ENCODE measurements around the gene PAXX. TPM values are rescaled to one million over a fixed set of nuclear protein-coding genes. Genes with fewer than 3 reads are reported as not detected.

PAXX gene
- total RNA-seq, 1 donor from 2014 or later, result 26.9 TPM

- ATAC-seq, result peak; percentile 0
- DNase-seq (ENCODE audit: missing footprints), result no peak
- intact Hi-C loops (cut with DNase I), result loop anchor here (1.0 kb wide), 2 partner anchors 27 to 128 kb away; partner anchors contain the start of gene PHPT1
Measured at GRCh38 chr9:136977649-136978072, 14.6 kb upstream of the PAXX start.

DNA sequence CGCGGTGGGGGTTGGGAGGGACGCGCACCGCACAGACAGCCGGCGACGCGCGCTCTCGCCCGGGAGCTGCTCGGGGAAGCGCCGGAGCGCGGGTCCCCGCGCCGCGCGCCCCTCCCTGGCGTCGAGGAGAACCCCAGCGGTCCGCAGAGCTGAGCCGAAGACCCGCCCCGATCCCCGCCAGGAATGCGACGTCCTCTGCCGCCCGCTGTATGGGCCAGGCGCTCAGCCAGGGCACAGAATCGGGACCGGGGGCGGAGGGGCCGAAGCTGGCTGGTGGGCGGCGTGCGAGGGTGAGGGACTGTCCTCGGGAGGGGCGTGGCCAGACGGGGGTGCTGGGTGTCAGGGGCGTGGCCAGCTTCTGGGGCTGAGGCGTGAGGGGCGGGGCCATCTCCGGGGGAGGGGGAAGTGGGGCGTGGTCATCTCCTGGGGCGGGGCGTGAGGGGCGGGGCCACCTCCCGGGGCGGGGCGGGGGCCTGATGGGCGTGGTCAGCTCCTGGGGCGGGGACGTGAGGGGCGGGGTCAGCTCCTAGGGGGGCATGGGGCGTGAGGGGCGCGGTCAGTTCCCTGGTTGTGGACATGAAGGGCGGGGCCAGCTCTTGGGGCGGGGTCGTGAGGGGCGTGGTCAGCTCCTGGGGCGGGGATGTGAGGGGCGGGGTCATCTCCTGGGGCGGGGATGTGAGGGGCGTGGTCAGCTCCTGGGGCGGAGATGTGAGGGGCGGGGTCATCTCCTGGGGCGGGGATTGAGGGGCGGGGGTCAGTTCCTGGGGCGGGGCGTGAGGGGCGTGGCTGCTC, 14.0 kb upstream of the PAXX start:
- ATAC-seq, result peak; percentile 53
- DNase-seq (ENCODE audit: missing footprints), result peak; percentile 91
- intact Hi-C loops (cut with DNase I), result loop anchor here (1.0 kb wide), 1 partner anchor 28 kb away; no protein-coding TSS in a partner anchor

DNA sequence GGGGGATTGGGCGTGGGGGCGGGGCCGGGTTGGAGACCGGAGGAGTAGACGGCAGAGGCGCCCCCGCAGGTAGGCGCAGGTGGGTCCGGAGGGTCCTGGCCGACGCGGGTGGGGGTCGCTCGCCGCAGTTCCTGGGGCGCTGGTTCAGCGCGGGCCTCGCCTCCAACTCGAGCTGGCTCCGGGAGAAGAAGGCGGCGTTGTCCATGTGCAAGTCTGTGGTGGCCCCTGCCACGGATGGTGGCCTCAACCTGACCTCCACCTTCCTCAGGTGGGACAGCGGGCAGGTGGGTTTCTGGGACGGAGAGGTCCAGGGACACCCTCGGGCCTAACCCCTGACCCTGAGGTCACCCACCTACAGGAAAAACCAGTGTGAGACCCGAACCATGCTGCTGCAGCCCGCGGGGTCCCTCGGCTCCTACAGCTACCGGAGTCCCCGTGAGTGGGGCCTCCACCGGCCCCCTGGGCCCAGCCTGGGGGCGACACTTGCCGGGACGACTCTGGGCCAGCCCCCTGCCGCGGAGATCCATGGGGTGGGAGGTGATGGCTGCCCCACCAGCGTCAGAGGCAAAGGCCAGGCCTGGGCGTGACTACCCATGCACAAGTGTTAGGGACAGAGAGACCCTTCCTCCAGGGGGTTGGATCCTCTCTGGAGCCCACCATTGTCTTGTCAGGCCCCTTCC, 13.2 kb upstream of the PAXX start:
- no peak for ATAC-seq
- DNase-seq (ENCODE audit: missing footprints), result no peak
- intact Hi-C loops (cut with DNase I), result loop anchor here (1.0 kb wide), 1 partner anchor 29 kb away; no protein-coding TSS in a partner anchor

- DNase-seq (ENCODE audit: missing footprints) (no peak), ATAC-seq (no peak)
- intact Hi-C loops (cut with DNase I), result no loop called here
Measured at GRCh38 chr9:136979769-136980587, 12.2 kb upstream of the PAXX start.

DNA sequence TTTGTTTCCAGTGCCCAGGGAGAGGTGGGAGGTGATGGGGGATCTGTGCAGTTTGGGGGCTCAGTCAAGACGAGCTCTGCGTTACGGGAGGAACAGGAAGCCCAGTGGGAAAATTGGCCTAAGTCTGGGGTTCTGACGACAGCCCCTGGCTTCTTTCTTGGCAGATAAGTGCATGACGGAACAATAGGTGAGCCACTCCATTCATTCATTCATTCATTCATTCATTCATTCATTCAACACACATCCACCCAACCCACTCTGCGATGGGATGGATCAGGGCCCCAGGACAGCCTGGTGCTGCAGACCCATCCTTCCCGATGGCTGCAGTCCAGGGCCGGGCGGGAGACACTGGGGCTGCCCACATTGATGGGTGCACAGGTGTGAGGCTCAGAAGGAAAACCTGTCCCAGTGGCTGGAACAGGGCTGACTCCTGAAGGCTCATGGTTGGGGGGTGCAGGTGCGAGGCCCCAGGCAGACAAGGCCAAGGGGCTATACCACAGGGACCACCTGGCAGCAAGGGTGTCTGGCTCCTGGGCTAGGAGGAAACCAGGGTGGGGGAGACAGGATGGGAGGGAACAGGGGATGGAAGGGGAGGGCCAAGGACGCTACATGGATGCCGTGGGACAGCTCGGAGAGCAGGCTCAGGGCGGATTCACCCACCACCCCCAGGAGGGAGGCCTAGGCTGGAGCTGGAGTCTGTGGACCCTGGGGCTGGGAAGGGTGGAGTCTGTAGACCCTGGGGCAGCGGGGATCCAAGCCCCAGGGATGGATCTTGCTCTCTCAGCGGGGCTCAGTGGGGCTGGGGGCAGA, 11.3 kb upstream of the PAXX start:
- ATAC-seq, result no peak
- DNase-seq (ENCODE audit: missing footprints), result no peak
- intact Hi-C loops (cut with DNase I), result no loop called here

DNA sequence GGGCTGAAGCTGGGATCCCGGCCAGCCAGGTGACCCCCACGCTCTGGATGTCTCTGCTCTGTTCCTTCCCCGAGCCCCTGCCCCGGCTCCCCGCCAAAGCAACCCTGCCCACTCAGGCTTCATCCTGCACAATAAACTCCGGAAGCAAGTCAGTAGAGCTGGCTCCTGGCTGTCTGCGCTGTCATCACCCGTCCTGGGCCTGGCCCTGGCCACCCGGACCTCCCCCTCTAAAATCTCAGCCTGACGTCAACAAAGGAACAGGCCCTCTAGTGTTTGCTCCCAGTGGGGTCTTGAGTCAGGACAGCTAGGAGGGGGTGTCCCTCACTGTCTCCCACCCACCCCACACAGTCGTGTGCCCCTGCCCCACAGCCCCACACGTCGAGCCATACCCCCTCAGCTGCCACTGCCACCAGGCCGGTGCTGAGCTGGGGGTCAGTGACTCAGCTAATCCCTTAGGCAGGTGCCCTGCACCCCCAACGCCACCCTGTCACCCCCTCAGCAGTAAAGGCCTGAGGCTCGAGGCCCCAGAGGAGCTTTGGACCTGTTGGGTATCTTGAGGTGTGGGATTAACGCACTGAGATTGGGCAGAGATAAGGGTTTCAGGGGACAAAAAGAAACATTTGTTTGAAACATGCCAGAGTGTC, 10.5 kb upstream of the PAXX start:
- no peak for DNase-seq (ENCODE audit: missing footprints)
- intact Hi-C loops (cut with DNase I), result no loop called here
- peak; percentile 9 for ATAC-seq

DNA sequence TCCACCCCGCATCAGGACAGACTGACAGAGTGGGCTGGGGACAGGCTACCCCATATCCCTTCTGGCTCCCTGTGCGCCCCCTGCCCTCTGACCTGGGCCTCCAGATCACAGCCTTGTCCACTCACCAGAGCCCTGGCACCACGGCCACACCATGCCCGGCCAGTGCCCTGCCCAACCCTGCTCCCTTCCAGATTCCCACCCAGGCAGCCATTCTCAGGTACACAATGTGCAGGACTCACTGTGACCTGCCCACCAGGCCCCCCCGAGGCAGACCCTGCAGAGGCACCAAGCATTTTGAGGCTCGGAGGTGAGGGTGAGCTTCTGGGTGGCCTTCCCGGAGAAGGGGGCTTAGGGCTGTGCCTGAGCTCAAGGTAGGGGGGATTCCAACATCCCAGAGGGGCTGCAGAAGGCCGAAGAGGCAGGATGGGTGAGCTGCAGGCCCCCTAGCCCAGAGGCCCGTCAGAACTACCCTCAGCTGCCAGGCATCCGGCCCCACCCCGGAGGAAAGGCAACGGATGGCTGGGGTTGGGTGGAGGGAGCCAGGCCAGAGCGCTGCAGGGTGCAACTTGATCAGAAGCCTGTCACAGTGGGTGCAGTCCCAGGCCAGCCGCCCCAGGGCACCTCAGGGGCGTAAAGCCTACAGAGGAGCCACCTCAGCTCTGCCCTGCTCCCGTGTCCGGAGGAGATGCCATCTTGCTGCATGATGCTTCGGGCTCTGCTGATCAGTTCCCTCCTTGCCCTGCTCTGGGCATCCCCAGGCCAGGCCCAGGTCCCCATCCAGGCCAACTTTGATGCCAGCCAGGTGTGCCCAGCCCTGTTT, 9.8 kb upstream of the PAXX start, which contains the start of gene LCNL1:
TSS of gene LCNL1 (plus strand) at position 762 of the 820 bp plus-strand sequence. CDS start 594 bp downstream, outside the sequence.
- DNase-seq (ENCODE audit: missing footprints), result no peak
- intact Hi-C loops (cut with DNase I), result no loop called here
- peak; percentile 1 for ATAC-seq

- DNase-seq (ENCODE audit: missing footprints), result no peak
- no peak for ATAC-seq
- intact Hi-C loops (cut with DNase I), result no loop called here
Measured at GRCh38 chr9:136983167-136983566, 9.1 kb upstream of the PAXX start.

- no peak for DNase-seq (ENCODE audit: missing footprints)
- intact Hi-C loops (cut with DNase I), result no loop called here
Measured at GRCh38 chr9:136983656-136984314, 8.4 kb upstream of the PAXX start.

DNA sequence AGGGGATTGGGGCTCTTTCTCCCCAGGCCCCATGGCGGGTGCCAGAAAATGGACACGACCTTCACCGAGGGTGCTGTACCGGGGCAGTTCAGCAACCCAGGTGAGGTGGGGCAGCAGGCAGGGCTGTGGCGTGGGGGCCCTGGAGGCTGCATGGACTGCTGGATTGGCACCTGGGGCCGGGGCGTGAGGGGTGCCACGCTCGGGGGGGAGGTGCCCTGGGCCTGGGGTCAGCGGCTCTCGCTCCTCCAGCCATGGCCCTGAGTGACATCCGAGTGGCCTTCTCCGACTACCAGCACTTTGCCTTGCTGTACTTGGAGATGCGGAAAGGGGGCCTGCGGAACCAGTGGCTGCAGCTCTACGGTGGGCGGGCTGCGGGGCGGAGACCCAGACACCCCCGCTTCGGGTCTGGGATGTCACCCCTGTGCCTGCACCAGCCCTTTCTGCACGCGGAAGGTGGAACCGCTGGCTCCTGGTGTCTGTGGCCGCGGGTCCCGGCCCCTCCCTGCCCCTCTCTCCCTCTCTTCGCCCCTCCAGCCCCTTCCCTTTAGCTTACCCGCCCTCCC, 7.7 kb upstream of the PAXX start:
- no peak for DNase-seq (ENCODE audit: missing footprints)
- intact Hi-C loops (cut with DNase I), result no loop called here
- ATAC-seq, result no peak

More at GRCh38 chr9:136983656-136984314, 8.4 kb upstream of the PAXX start:
- peak; percentile 0 for ATAC-seq

DNA sequence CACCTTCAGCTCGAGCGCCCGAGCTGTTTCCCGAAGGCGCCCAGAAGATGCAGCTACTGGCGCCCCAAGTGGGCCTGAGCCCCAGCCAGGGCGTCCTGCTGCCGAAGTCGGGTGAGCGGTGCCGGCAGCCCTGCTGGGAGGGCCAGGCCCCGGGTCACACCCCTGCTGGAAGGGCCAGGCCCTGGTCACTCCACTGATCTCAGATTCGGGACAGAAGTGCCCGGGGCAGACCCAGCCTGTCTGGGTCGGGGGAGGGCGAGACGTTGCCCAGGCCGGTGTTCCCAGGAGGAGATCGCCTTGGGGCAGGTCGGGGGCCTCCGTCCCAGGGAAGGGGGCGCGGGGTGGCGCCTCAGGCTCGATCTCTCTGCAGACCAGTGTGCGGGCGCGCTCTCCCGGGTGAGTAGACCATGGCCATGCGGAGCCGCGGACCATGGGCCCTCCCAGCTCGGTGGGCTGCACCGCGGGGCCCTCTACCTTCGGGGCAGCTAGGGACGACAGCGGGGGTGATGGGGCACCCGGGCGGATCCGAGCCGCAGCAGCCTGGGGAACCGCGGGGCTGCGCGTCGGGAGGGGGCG, 7.1 kb upstream of the PAXX start:
- no peak for ATAC-seq
- DNase-seq (ENCODE audit: missing footprints), result no peak
- intact Hi-C loops (cut with DNase I), result no loop called here

- ATAC-seq (no peak), DNase-seq (ENCODE audit: missing footprints) (no peak)
- intact Hi-C loops (cut with DNase I), result no loop called here
Measured at GRCh38 chr9:136985853-136986252, 6.4 kb upstream of the PAXX start.

- intact Hi-C loops (cut with DNase I), result no loop called here
- no peak for DNase-seq (ENCODE audit: missing footprints)
- no peak for ATAC-seq
Measured at GRCh38 chr9:136988872-136989271, 3.4 kb upstream of the PAXX start.

- intact Hi-C loops (cut with DNase I), result loop anchor here (2.0 kb wide), 1 partner anchor 40 kb away; no protein-coding TSS in a partner anchor
Measured at GRCh38 chr9:136990242-136990911, 1.8 kb upstream of the PAXX start.

DNA sequence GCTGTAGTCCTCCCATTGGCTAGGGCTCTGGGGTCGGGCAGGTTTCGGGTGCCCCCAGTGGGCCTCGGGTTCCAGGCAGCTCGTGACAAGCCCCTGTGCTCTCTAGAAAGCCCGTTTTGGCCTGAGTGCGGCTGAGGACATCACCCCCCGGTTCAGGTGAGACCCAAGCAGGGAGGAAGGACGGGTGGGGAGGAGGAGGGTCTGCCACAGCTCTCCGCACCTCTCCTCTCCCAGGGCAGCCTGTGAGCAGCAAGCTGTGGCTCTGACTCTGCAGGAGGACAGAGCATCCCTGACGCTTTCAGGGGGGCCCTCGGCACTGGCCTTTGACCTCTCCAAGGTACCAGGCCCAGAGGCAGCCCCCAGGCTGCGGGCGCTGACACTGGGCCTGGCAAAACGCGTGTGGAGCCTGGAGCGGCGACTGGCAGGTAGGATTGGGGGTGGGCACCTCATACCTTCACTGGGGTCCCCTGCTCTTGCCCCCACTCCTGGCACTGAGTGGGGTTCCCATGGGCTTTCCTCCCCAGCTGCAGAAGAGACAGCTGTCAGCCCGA, 672 bp downstream of the PAXX start:
- DNase-seq (ENCODE audit: missing footprints) (no peak), ATAC-seq (no peak)
- intact Hi-C loops (cut with DNase I), result no loop called here

More at GRCh38 chr9:136990242-136990911, 1.8 kb upstream of the PAXX start:
- ATAC-seq (no peak), DNase-seq (ENCODE audit: missing footprints) (no peak)

Data from Right ventricle myocardium inferior (tissue), 1 donor.